Stomach (tissue), 9 donors: ENCODE data around the gene OCRL. TPM values are rescaled to one million over a fixed set of nuclear protein-coding genes. Genes with fewer than 3 reads are reported as not detected.

Experiments used
- DNase-seq, 2 donors: peaks; one replicate each; pipeline versions ENCODE4 v3.0.0 to v3.0.0-alpha.2; 2013 to 2019
- H3K27ac ChIP-seq, 5 donors: fragments of 200-600 bp in 4 of 5; sonication (generic) in 4 of 5; one replicate each; pipeline ENCODE4 v1.5.1; 2013 to 2019; ENCODE audit warnings: mild to moderate bottlenecking in 1 of 5, moderate library complexity in 1 of 5
- H3K27me3 ChIP-seq, 3 donors: fragments of 200-600 bp; sonication (generic); one replicate each; pipeline ENCODE4 v1.5.1; 2017 to 2019; ENCODE audit warnings: mixed run types in 1 of 3
- H3K36me3 ChIP-seq, 4 donors: fragments of 200-600 bp; sonication (generic); 1 replicate in 3 of 4; 2 replicates in 1 of 4; pipeline ENCODE4 v1.5.1; 2016 to 2019
- H3K4me1 ChIP-seq, 4 donors: fragments of 200-600 bp; sonication (generic); one replicate each; pipeline ENCODE4 v1.5.1; 2016 to 2019
- H3K4me3 ChIP-seq, 4 donors: fragments of 200-600 bp; sonication (generic) in 3 of 4; one replicate each; pipeline ENCODE4 v1.5.1; 2016 to 2019; ENCODE audit warnings: mild to moderate bottlenecking in 1 of 4
- H3K9me3 ChIP-seq, 4 donors: fragments of 200-600 bp; sonication (generic); one replicate each; pipeline ENCODE4 v1.5.1; 2016 to 2019
- CTCF ChIP-seq, 7 experiments: fragments of 450-650 bp in 4 of 7; fragments of 200-600 bp in 3 of 7; sonication (generic) in 3 of 7; IDR thresholded peaks; one replicate each; pipeline ENCODE4 v1.5.1; 2016 to 2019; ENCODE audit warnings: antibody characterized with exemption in 7 of 7, control low read depth in 2 of 7, mild to moderate bottlenecking in 1 of 7
- EP300 ChIP-seq: sonication (generic); formaldehyde crosslinking; IDR thresholded peaks from one replicate; pipeline ENCODE4 v1.6.1; 2017; ENCODE audit warnings: antibody characterized with exemption
- POLR2A ChIP-seq, 4 donors: fragments of 450-650 bp; IDR thresholded peaks; one replicate each; pipeline ENCODE4 v1.6.1; 2016; ENCODE audit warnings: antibody characterized with exemption in 4 of 4, control low read depth in 2 of 4, mild to moderate bottlenecking in 1 of 4, moderate library complexity in 1 of 4
- POLR2AphosphoS5 ChIP-seq, 3 donors: sonication (generic); formaldehyde crosslinking; IDR thresholded peaks; one replicate each; pipeline ENCODE4 v1.6.1; 2016; ENCODE audit warnings: antibody characterized with exemption in 3 of 3
- WGBS, 5 donors: extraction: QIAGEN DNeasy Blood & Tissue Kit in 3 of 5; methylation state at CpG; one replicate each; pipeline versions ENCODE4 v1.1.5 to v1.1.7; 2013 to 2018; 5-methylcytosine and 5-hydroxymethylcytosine counted together
- intact Hi-C: fragments of 100-400 bp; cut with DNase I; formaldehyde crosslinking; loops from one replicate; pipeline ENCODE4 v1.15.1; 2023; ENCODE audit warnings: low total_unique reads
- polyA plus RNA-seq, 3 donors: library from polyadenylated mRNA; stranded (reverse); fragments of 200-250 nt; gene quantifications; one replicate each; pipeline ENCODE4 v1.2.3, GENCODE V29; 2013
- total RNA-seq, 5 donors: library from RNA; depleted of rRNA; stranded (reverse); fragments of >200 nt; gene quantifications; one replicate each; pipeline versions ENCODE4 v1.1.0 to v1.2.3, GENCODE V29; 2014 to 2016
- donor health status: healthy with polysubstance abuse.
- donor health status: Bipolar disorder and iron deficiency.
- donor health status: healthy.

OCRL gene
- total and polyA plus RNA-seq, 8 donors: 7.9 to 36.2 (median 17.9) TPM

- H3K27ac ChIP-seq: no peak overlapping the region
- H3K4me3 ChIP-seq: no peak overlapping the region
- H3K36me3 ChIP-seq: peaks cover 0 to 38% (median 24%) of the 10 kb centered on the region in 4 donors
- intact Hi-C loops: no loop called here
- no peak for DNase-seq
- peaks cover 0 to 6% (median 0%) of the 10 kb centered on the region in 4 donors for H3K4me1 ChIP-seq
- no peaks in the 10 kb centered on the region for H3K27me3 ChIP-seq
- no peak for TF ChIP-seq POLR2A (IDR thresholded peaks at IDR 0.05)
- no peaks in the 10 kb centered on the region for H3K9me3 ChIP-seq
- 73 to 95% (median 83%) methylated on average over 1 of the region's 1 CpG for WGBS, 5 donors
These were observed 37.8 kb downstream of the OCRL start for GRCh38 chrX:129577877-129578276.

GRCh38 chrX:129581904-129582303, 41.8 kb downstream of the OCRL start:
- peaks cover 0 to 16% (median 8%) of the 10 kb centered on the region in 4 donors for H3K36me3 ChIP-seq
- H3K27ac ChIP-seq: no peak overlapping the region
- no peaks in the 10 kb centered on the region for H3K9me3 ChIP-seq
- no peak overlapping the region for H3K4me3 ChIP-seq
- DNase-seq: no peak
- 60 to 89% (median 73%) methylated on average over 1 of the region's 1 CpG for WGBS, 5 donors
- H3K4me1 ChIP-seq: peaks cover 0 to 6% (median 0%) of the 10 kb centered on the region in 4 donors
- no peaks in the 10 kb centered on the region for H3K27me3 ChIP-seq
- intact Hi-C loops: no loop called here
- no peak for TF ChIP-seq POLR2AphosphoS5 (IDR thresholded peaks at IDR 0.05)
- TF ChIP-seq POLR2A (IDR thresholded peaks at IDR 0.05): no peak

GRCh38 chrX:129585167-129585566, 45.1 kb downstream of the OCRL start:
- Histone ChIP-seq H3K27me3 (no peaks in the 10 kb centered on the region), H3K4me3 (no peak overlapping the region), H3K4me1 (no peaks in the 10 kb centered on the region), H3K9me3 (no peaks in the 10 kb centered on the region), H3K27ac (no peak overlapping the region), H3K36me3 (peaks cover 3 to 48% (median 35%) of the 10 kb centered on the region in 4 donors)
- WGBS, 5 donors: 33 to 79% (median 52%) methylated on average over 1 of the region's 1 CpG
- DNase-seq: no peak
- intact Hi-C loops: no loop called here
- TF ChIP-seq EP300: no peak
- TF ChIP-seq POLR2AphosphoS5 (IDR thresholded peaks at IDR 0.05): no peak
- TF ChIP-seq CTCF (IDR thresholded peaks at IDR 0.05): no peak
- no peak for TF ChIP-seq POLR2A (IDR thresholded peaks at IDR 0.05)

- DNase-seq: no peak
- peaks cover 3 to 53% (median 41%) of the 10 kb centered on the region in 4 donors for H3K36me3 ChIP-seq
- no peaks in the 10 kb centered on the region for H3K4me1 ChIP-seq
- no peaks in the 10 kb centered on the region for H3K27me3 ChIP-seq
- intact Hi-C loops: no loop called here
- 57 to 81% (median 63%) methylated on average over 3 of the region's 3 CpGs for WGBS, 5 donors
- H3K9me3 ChIP-seq: no peaks in the 10 kb centered on the region
- TF ChIP-seq CTCF (IDR thresholded peaks at IDR 0.05) (no peak), POLR2A (IDR thresholded peaks at IDR 0.05) (no peak), EP300 (no peak), POLR2AphosphoS5 (IDR thresholded peaks at IDR 0.05) (no peak)
- no peak overlapping the region for H3K27ac ChIP-seq
- no peak overlapping the region for H3K4me3 ChIP-seq
These were observed 45.6 kb downstream of the OCRL start for GRCh38 chrX:129585691-129586090.

- intact Hi-C loops: no loop called here
- no peaks in the 10 kb centered on the region for H3K27me3 ChIP-seq
- peaks cover 3 to 60% (median 48%) of the 10 kb centered on the region in 4 donors for H3K36me3 ChIP-seq
- no peak overlapping the region for H3K4me3 ChIP-seq
- H3K4me1 ChIP-seq: no peaks in the 10 kb centered on the region
- TF ChIP-seq POLR2A (IDR thresholded peaks at IDR 0.05) (no peak), POLR2AphosphoS5 (IDR thresholded peaks at IDR 0.05) (no peak), CTCF (IDR thresholded peaks at IDR 0.05) (no peak), EP300 (no peak)
- no peak for DNase-seq
- WGBS, 5 donors: 72 to 98% (median 95%) methylated on average over 4 of the region's 4 CpGs
- H3K27ac ChIP-seq: no peak overlapping the region
- no peaks in the 10 kb centered on the region for H3K9me3 ChIP-seq
These were observed 46.4 kb downstream of the OCRL start for GRCh38 chrX:129586446-129586845.
